ENCODE results near the gene IL17B. TPM values are rescaled to one million over a fixed set of nuclear protein-coding genes. Genes with fewer than 3 reads are reported as not detected.

IL17B gene
- total RNA-seq, 2 experiments from 2014 or later: not detected

- no peak for DNase-seq (ENCODE audit: low spot score)
- H4K20me1 ChIP-seq (ENCODE audit: insufficient read depth, low read length): no peaks in the 10 kb centered on the region
- BruUV-seq (replicated peaks): no TSS peak
- no peak overlapping the region for H3K4me2 ChIP-seq (ENCODE audit: low read length)
- H3K27ac ChIP-seq (ENCODE audit: low read depth, low read length, poor library complexity, severe bottlenecking): no peak overlapping the region
- no peak overlapping the region for H3K4me3 ChIP-seq (ENCODE audit: low read depth, low read length, poor library complexity, severe bottlenecking)
- POLR2A ChIA-PET: no interaction called here
- H3K9me2 ChIP-seq (ENCODE audit: insufficient read depth, low read length): no peaks in the 10 kb centered on the region
- H3K36me3 ChIP-seq (ENCODE audit: insufficient read depth, low read length): no peaks in the 10 kb centered on the region
- CTCF ChIA-PET (ENCODE audit: unreplicated experiment): interaction anchor here (0.7 to 1.5 kb wide), 2 partner anchors 48 to 237 kb away, joined by 3 to 5 read pairs; no protein-coding TSS in a partner anchor
- no peaks in the 10 kb centered on the region for H3K9me3 ChIP-seq (ENCODE audit: low read length)
- H2AFZ ChIP-seq (ENCODE audit: low read length): no peak overlapping the region
- no peaks in the 10 kb centered on the region for H3K4me1 ChIP-seq (ENCODE audit: insufficient read depth, low read length, poor library complexity, severe bottlenecking)
- no peak for TF ChIP-seq CTCF (conservative IDR thresholded peaks at IDR 0.05; ENCODE audit: low read length)
- TF ChIP-seq EZH2phosphoT487 (IDR thresholded peaks at IDR 0.05; ENCODE audit: borderline replicate concordance, low read depth, low read length): no peak
- H3K79me2 ChIP-seq (ENCODE audit: insufficient read depth, low read depth, low read length): no peaks in the 10 kb centered on the region
- intact Hi-C loops (cut with micrococcal nuclease; ENCODE audit: unreplicated experiment): no loop called here
These were observed 2.3 kb upstream of the IL17B start for GRCh38 chr5:149381261-149381985.

- H3K36me3 ChIP-seq (ENCODE audit: insufficient read depth, low read length): no peaks in the 10 kb centered on the region
- H3K79me2 ChIP-seq (ENCODE audit: insufficient read depth, low read depth, low read length): no peaks in the 10 kb centered on the region
- H3K9me2 ChIP-seq (ENCODE audit: insufficient read depth, low read length): no peaks in the 10 kb centered on the region
- intact Hi-C loops (cut with micrococcal nuclease; ENCODE audit: unreplicated experiment): no loop called here
- no peak overlapping the region for H2AFZ ChIP-seq (ENCODE audit: low read length)
- no peak overlapping the region for H3K27ac ChIP-seq (ENCODE audit: low read depth, low read length, poor library complexity, severe bottlenecking)
- H3K4me3 ChIP-seq (ENCODE audit: low read depth, low read length, poor library complexity, severe bottlenecking): no peak overlapping the region
- no peaks in the 10 kb centered on the region for H3K4me1 ChIP-seq (ENCODE audit: insufficient read depth, low read length, poor library complexity, severe bottlenecking)
- POLR2A ChIA-PET: interaction anchor here (0.6 to 1.1 kb wide), 3 partner anchors 27 to 225 kb away, joined by 3 to 5 read pairs (median 4); no protein-coding TSS in a partner anchor
- BruUV-seq (replicated peaks): no TSS peak
- no peaks in the 10 kb centered on the region for H3K9me3 ChIP-seq (ENCODE audit: low read length)
- CTCF ChIA-PET (ENCODE audit: unreplicated experiment): interaction anchor here (1.4 kb wide), 1 partner anchor 184 kb away, joined by 3 read pairs; no protein-coding TSS in a partner anchor
- DNase-seq (ENCODE audit: low spot score): no peak
- TF ChIP-seq CTCF (conservative IDR thresholded peaks at IDR 0.05; ENCODE audit: low read length) (no peak), EZH2phosphoT487 (IDR thresholded peaks at IDR 0.05; ENCODE audit: borderline replicate concordance, low read depth, low read length) (no peak)
- no peaks in the 10 kb centered on the region for H4K20me1 ChIP-seq (ENCODE audit: insufficient read depth, low read length)
- H3K4me2 ChIP-seq (ENCODE audit: low read length): no peak overlapping the region
These were observed 1.5 kb upstream of the IL17B start for GRCh38 chr5:149380466-149381121.

All from OCI-LY7 (cell line).